HG03060 (cell line): ENCODE measurements around the gene GCGR.

ENCODE experiments used
- ATAC-seq: cut with Tn5 transposase; IDR thresholded peaks from one replicate; pipeline ENCODE4 v1.9.1; 2021; ENCODE audit warnings: low read depth, moderate number of reproducible peaks; ENCODE audit not compliant: unreplicated experiment

The GCGR gene

GRCh38 chr17:81845881-81846742 is 42.2 kb downstream of the GCGR start:
- no peak for ATAC-seq

- no peak for ATAC-seq
Measured at GRCh38 chr17:81846743-81847689, 43.1 kb downstream of the GCGR start.

- no peak for ATAC-seq
Measured at GRCh38 chr17:81849457-81849856, 45.5 kb downstream of the GCGR start.

- ATAC-seq: no peak
Measured at GRCh38 chr17:81851423-81851822, 47.5 kb downstream of the GCGR start.

- no peak for ATAC-seq
Measured at GRCh38 chr17:81852237-81852636, 48.3 kb downstream of the GCGR start.

- ATAC-seq: no peak
Measured at GRCh38 chr17:81854974-81855774, 51.2 kb downstream of the GCGR start.

- no peak for ATAC-seq
Measured at GRCh38 chr17:81858170-81858966, 54.4 kb downstream of the GCGR start.

- no peak for ATAC-seq
Measured at GRCh38 chr17:81858967-81859905, 55.3 kb downstream of the GCGR start.

- peak; percentile 14 for ATAC-seq
Measured at GRCh38 chr17:81859906-81860755, 56.2 kb downstream of the GCGR start, which contains the start of gene P4HB. Gene P4HB (minus strand): TSS chr17:81860535. CDS start chr17:81860471, 64 bp downstream.

- peak; percentile 74 for ATAC-seq
Measured at GRCh38 chr17:81860756-81861568, 57.0 kb downstream of the GCGR start.

- no peak for ATAC-seq
Measured at GRCh38 chr17:81863123-81863675, 59.2 kb downstream of the GCGR start.
